WTC11 (cell line): ENCODE data around the gene IGSF23. TPM values are rescaled to one million over a fixed set of nuclear protein-coding genes. Genes with fewer than 3 reads are reported as not detected.

Experiments
- ATAC-seq: fragments of 200-7000 bp; cut with Tn5 transposase; 2 replicates; pipeline ENCODE4 v1.10.0; 2021; ENCODE audit warnings: mild to moderate bottlenecking, moderate library complexity
- CTCF ChIA-PET: fragments of 300-600 bp; sonication (Branson Sonifier 250); formaldehyde crosslinking; loops from one replicate; lab custom pipeline; 2021; ENCODE audit warnings: antibody characterized with exemption; lab: Charles Lee
- POLR2A ChIA-PET: fragments of 350-600 bp; sonication (Branson Sonifier 250); formaldehyde crosslinking; loops from one replicate; lab custom pipeline; 2021; ENCODE audit warnings: antibody characterized with exemption; lab: Charles Lee
- DNase-seq: peaks from one replicate; pipeline ENCODE4 v3.0.0; 2021; ENCODE audit warnings: low spot score
- H3K27ac Mint-ChIP-seq: 2 replicates; pipeline ENCODE4 v1.8.0; 2021; ENCODE audit warnings: mixed read lengths
- H3K27me3 Mint-ChIP-seq: 2 replicates; pipeline ENCODE4 v1.8.0; 2021; ENCODE audit warnings: low read depth, mild to moderate bottlenecking, moderate library complexity, mixed read lengths
- H3K36me3 Mint-ChIP-seq: 2 replicates; pipeline ENCODE4 v1.8.0; 2021; ENCODE audit warnings: mixed read lengths
- H3K4me1 Mint-ChIP-seq: 2 replicates; pipeline ENCODE4 v1.8.0; 2022; ENCODE audit warnings: mixed read lengths
- H3K4me3 Mint-ChIP-seq: 2 replicates; pipeline ENCODE4 v1.8.0; 2021; ENCODE audit warnings: mild to moderate bottlenecking, moderate library complexity, mixed read lengths
- H3K9me3 Mint-ChIP-seq: 2 replicates; pipeline ENCODE4 v1.8.0; 2021; ENCODE audit warnings: mixed read lengths
- ELF4 ChIP-seq: sonication (generic); formaldehyde crosslinking; IDR thresholded peaks from 2 replicates; pipeline ENCODE4 v1.8.1; 2022; ENCODE audit warnings: low read depth, mild to moderate bottlenecking, moderate library complexity, missing genetic modification reagents
- ETV6 ChIP-seq: sonication (generic); formaldehyde crosslinking; IDR thresholded peaks from 2 replicates; pipeline ENCODE4 v1.8.1; 2022; ENCODE audit warnings: mild to moderate bottlenecking, missing genetic modification reagents
- FOXK1 ChIP-seq: sonication (generic); formaldehyde crosslinking; IDR thresholded peaks from 2 replicates; pipeline ENCODE4 v1.8.0; 2022; ENCODE audit warnings: mild to moderate bottlenecking, moderate library complexity, missing genetic modification reagents
- GABPB1 ChIP-seq: sonication (generic); formaldehyde crosslinking; IDR thresholded peaks from 2 replicates; pipeline ENCODE4 v1.8.1; 2023; ENCODE audit warnings: mild to moderate bottlenecking, missing genetic modification reagents
- NFYB ChIP-seq: sonication (generic); formaldehyde crosslinking; conservative IDR thresholded peaks from 2 replicates; pipeline ENCODE4 v1.8.0; 2022; ENCODE audit warnings: low read depth, missing genetic modification reagents
- PRRX2 ChIP-seq: fragments of 250-450 bp; sonication (Bioruptor Pico); IDR thresholded peaks from 2 replicates; pipeline ENCODE4 v1.8.0; 2021; ENCODE audit warnings: mild to moderate bottlenecking
- SMAD3 ChIP-seq: sonication (generic); formaldehyde crosslinking; IDR thresholded peaks from 2 replicates; pipeline ENCODE4 v1.8.0; 2022; ENCODE audit warnings: missing genetic modification reagents, mild to moderate bottlenecking, borderline replicate concordance
- SMAD4 ChIP-seq: sonication (generic); formaldehyde crosslinking; IDR thresholded peaks from 2 replicates; pipeline ENCODE4 v1.8.0; 2022; ENCODE audit warnings: mild to moderate bottlenecking, missing genetic modification reagents
- SOX15 ChIP-seq: fragments of 250-450 bp; sonication (Bioruptor Pico); IDR thresholded peaks from 2 replicates; pipeline ENCODE4 v1.9.0; 2021; ENCODE audit warnings: mild to moderate bottlenecking
- TCF7 ChIP-seq: sonication (generic); formaldehyde crosslinking; IDR thresholded peaks from 2 replicates; pipeline ENCODE4 v1.8.0; 2022; ENCODE audit warnings: mild to moderate bottlenecking, low read depth, missing genetic modification reagents, moderate library complexity
- TEAD1 ChIP-seq: sonication (generic); formaldehyde crosslinking; IDR thresholded peaks from 2 replicates; pipeline ENCODE4 v1.8.0; 2022; ENCODE audit warnings: mild to moderate bottlenecking, missing genetic modification reagents
- TEAD4 ChIP-seq: sonication (generic); formaldehyde crosslinking; IDR thresholded peaks from 2 replicates; pipeline ENCODE4 v1.8.0; 2022; ENCODE audit warnings: mild to moderate bottlenecking, missing genetic modification reagents
- TP53 ChIP-seq: sonication (generic); formaldehyde crosslinking; IDR thresholded peaks from 2 replicates; pipeline ENCODE4 v1.8.1; 2023; ENCODE audit warnings: mild to moderate bottlenecking, missing genetic modification reagents
- ZBTB21 ChIP-seq: sonication (generic); formaldehyde crosslinking; IDR thresholded peaks from 2 replicates; pipeline ENCODE4 v1.8.1; 2023; ENCODE audit warnings: mild to moderate bottlenecking, missing genetic modification reagents, borderline replicate concordance
- ZNF219 ChIP-seq: sonication (generic); formaldehyde crosslinking; IDR thresholded peaks from 2 replicates; pipeline ENCODE4 v1.8.0; 2023; ENCODE audit warnings: missing genetic modification reagents, mild to moderate bottlenecking, borderline replicate concordance
- ZNF396 ChIP-seq: fragments of 250-450 bp; sonication (Bioruptor Pico); IDR thresholded peaks from 2 replicates; pipeline ENCODE4 v1.8.0; 2021; ENCODE audit warnings: mild to moderate bottlenecking, moderate library complexity, borderline replicate concordance
- ZNF416 ChIP-seq: fragments of 250-450 bp; sonication (Bioruptor Pico); IDR thresholded peaks from 2 replicates; pipeline ENCODE4 v1.9.0; 2021; ENCODE audit warnings: mild to moderate bottlenecking, inconsistent platforms
- total RNA-seq: library from RNA; stranded (reverse); gene quantifications from 3 replicates; pipeline ENCODE4 v1.2.3, GENCODE V29; 2021
- TF ChIP-seq, protein P1 (sequence below): sonication (generic); formaldehyde crosslinking; IDR thresholded peaks from 2 replicates; pipeline ENCODE4 v1.8.0; 2022; ENCODE audit warnings: mild to moderate bottlenecking, missing genetic modification reagents
- TF ChIP-seq, protein P2 (sequence below): fragments of 250-450 bp; sonication (Bioruptor Pico); IDR thresholded peaks from 2 replicates; pipeline ENCODE4 v1.8.0; 2021; ENCODE audit warnings: mild to moderate bottlenecking
- TF ChIP-seq, protein P3 (sequence below): fragments of 250-450 bp; sonication (Bioruptor Pico); IDR thresholded peaks from 2 replicates; pipeline ENCODE4 v2.1.2; 2022; ENCODE audit warnings: mild to moderate bottlenecking, moderate library complexity
- TF ChIP-seq, protein P4 (sequence below): sonication (generic); formaldehyde crosslinking; IDR thresholded peaks from 2 replicates; pipeline ENCODE4 v1.8.0; 2022; ENCODE audit warnings: mild to moderate bottlenecking, missing genetic modification reagents
- TF ChIP-seq, protein P5 (sequence below): sonication (generic); formaldehyde crosslinking; IDR thresholded peaks from 2 replicates; pipeline ENCODE4 v1.8.1; 2022; ENCODE audit warnings: mild to moderate bottlenecking, missing genetic modification reagents, moderate library complexity, borderline replicate concordance

IGSF23 gene
- total RNA-seq, 1 experiment from 2014 or later: not detected

DNA sequence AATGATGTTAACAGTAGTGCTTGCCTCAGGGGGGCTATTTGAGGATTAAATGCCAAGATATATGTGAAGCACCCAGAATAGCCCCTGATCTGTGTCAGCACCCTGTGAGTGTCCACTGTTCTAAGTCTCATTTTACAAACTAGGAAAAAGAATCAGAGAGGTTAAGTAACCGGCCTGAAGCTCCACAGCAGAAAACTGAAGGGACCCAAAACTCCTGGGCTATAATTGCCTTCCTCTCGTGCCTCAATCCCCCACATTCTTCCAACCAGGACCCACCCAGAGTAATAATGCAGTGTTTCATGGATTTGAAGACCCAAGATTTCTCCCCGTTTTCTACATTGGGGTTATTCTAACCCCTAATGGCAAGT is 32.7 kb downstream of the IGSF23 start (continued):
- no peak for TF ChIP-seq SMAD3
- no peak for TF ChIP-seq TP53 (CRISPR knock-in tag)
- no peak for TF ChIP-seq ZNF219 (CRISPR knock-in tag)
- no peak for TF ChIP-seq ZNF396
- no peak for TF ChIP-seq ZBTB21 (CRISPR knock-in tag)
- TF ChIP-seq ELF4 (CRISPR knock-in tag): no peak
- no peak for TF ChIP-seq FOXK1 (CRISPR knock-in tag)
- TF ChIP-seq SOX15 (CRISPR knock-in tag): no peak
- TF ChIP-seq NFYB (CRISPR knock-in tag): no peak
- no peak for TF ChIP-seq TEAD4 (CRISPR knock-in tag)
- TF ChIP-seq ETV6 (CRISPR knock-in tag): no peak
- TF ChIP-seq, protein P1, sequence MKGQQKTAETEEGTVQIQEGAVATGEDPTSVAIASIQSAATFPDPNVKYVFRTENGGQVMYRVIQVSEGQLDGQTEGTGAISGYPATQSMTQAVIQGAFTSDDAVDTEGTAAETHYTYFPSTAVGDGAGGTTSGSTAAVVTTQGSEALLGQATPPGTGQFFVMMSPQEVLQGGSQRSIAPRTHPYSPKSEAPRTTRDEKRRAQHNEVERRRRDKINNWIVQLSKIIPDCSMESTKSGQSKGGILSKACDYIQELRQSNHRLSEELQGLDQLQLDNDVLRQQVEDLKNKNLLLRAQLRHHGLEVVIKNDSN (CRISPR knock-in tag): no peak

DNA sequence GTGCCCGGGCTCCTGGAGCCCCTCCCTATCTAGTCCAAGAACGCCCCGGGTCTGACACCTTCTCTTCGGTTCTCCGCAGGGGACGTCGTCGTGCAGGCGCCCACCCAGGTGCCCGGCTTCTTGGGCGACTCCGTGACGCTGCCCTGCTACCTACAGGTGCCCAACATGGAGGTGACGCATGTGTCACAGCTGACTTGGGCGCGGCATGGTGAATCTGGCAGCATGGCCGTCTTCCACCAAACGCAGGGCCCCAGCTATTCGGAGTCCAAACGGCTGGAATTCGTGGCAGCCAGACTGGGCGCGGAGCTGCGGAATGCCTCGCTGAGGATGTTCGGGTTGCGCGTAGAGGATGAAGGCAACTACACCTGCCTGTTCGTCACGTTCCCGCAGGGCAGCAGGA is 33.8 kb downstream of the IGSF23 start:
- no peaks in the 10 kb centered on the region for H3K4me1 Mint-ChIP-seq
- H3K4me3 Mint-ChIP-seq: no peak overlapping the region
- DNase-seq (no peak), ATAC-seq (no peak)
- peaks cover 15% of the 10 kb centered on the region for H3K27me3 Mint-ChIP-seq
- no peak overlapping the region for H3K27ac Mint-ChIP-seq
- ChIA-PET POLR2A (no interaction called here), CTCF (interaction anchor here (1.5 to 2.4 kb wide), 4 partner anchors 37 to 124 kb away, joined by 6 to 9 read pairs (median 6); no protein-coding TSS in a partner anchor)
- H3K9me3 Mint-ChIP-seq: no peaks in the 10 kb centered on the region
- TF ChIP-seq, protein P2, sequence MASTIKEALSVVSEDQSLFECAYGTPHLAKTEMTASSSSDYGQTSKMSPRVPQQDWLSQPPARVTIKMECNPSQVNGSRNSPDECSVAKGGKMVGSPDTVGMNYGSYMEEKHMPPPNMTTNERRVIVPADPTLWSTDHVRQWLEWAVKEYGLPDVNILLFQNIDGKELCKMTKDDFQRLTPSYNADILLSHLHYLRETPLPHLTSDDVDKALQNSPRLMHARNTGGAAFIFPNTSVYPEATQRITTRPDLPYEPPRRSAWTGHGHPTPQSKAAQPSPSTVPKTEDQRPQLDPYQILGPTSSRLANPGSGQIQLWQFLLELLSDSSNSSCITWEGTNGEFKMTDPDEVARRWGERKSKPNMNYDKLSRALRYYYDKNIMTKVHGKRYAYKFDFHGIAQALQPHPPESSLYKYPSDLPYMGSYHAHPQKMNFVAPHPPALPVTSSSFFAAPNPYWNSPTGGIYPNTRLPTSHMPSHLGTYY (CRISPR knock-in tag): no peak
- TF ChIP-seq PRRX2 (CRISPR knock-in tag): no peak
- TF ChIP-seq, protein P3, sequence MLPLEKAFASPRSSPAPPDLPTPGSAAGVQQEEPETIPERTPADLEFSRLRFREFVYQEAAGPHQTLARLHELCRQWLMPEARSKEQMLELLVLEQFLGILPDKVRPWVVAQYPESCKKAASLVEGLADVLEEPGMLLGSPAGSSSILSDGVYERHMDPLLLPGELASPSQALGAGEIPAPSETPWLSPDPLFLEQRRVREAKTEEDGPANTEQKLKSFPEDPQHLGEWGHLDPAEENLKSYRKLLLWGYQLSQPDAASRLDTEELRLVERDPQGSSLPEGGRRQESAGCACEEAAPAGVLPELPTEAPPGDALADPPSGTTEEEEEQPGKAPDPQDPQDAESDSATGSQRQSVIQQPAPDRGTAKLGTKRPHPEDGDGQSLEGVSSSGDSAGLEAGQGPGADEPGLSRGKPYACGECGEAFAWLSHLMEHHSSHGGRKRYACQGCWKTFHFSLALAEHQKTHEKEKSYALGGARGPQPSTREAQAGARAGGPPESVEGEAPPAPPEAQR: no peak
- H3K36me3 Mint-ChIP-seq: peaks cover 15% of the 10 kb centered on the region

DNA sequence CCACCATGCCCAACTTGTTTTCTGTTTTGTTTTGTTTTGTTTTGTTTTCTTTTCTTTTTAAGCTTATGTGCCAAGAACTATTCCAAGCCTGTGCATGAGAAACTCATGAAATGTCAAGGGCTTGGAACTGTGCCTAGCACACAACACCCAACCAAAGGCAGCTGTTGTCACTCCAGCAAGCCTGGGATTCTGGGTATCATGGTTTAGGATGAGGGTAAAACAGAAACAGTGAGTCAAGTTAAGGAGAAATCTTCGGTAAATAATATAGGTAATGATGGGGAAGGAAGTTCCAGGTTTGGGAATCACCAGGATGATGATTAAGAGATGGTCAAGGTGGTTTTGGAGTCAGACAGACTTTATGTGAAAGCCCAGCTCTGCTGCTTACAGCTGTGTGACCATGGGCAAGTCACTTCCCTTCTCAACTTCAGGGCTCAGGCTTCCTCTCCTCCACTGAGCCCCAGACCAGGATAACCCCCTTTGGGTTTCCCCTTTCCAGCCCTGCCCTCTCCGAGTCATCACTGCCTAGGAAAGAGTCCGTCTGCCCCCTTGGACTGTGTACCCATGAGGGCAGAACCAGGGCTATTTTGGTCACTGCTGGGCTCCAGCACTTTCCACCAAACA is 35.4 kb downstream of the IGSF23 start:
- H3K36me3 Mint-ChIP-seq: peaks cover 22% of the 10 kb centered on the region
- no peaks in the 10 kb centered on the region for H3K27me3 Mint-ChIP-seq
- no peak overlapping the region for H3K27ac Mint-ChIP-seq
- no peak for ATAC-seq
- no peak for DNase-seq
- H3K4me3 Mint-ChIP-seq: no peak overlapping the region
- no peaks in the 10 kb centered on the region for H3K9me3 Mint-ChIP-seq
- ChIA-PET CTCF (interaction anchor here (0.6 to 3.4 kb wide), 7 partner anchors 38 to 122 kb away, joined by 3 to 25 read pairs (median 6); no protein-coding TSS in a partner anchor), POLR2A (no interaction called here)
- TF ChIP-seq SOX15 (CRISPR knock-in tag): no peak
- H3K4me1 Mint-ChIP-seq: no peaks in the 10 kb centered on the region

DNA sequence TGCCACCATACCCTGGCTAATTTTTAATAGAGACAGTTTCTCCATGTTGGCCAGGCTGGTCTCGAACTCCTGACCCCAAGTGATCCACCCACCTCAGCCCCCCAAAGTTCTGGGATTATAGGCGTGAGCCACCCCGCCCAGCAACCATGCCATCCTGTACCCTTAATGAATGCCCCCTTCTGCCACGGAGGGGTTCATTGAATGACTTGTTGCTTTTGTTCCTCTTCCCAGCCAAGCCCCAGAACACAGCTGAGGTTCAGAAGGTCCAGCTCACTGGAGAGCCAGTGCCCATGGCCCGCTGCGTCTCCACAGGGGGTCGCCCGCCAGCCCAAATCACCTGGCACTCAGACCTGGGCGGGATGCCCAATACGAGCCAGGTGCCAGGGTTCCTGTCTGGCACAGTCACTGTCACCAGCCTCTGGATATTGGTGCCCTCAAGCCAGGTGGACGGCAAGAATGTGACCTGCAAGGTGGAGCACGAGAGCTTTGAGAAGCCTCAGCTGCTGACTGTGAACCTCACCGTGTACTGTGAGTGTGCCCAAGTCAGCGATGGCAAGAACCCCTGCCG is 36.3 kb downstream of the IGSF23 start:
- H3K36me3 Mint-ChIP-seq: peaks cover 25% of the 10 kb centered on the region
- ATAC-seq (no peak), DNase-seq (no peak)
- H3K27me3 Mint-ChIP-seq: no peaks in the 10 kb centered on the region
- ChIA-PET CTCF (interaction anchor here (0.6 to 3.4 kb wide), 3 partner anchors 39 to 79 kb away, joined by 3 to 25 read pairs (median 5); no protein-coding TSS in a partner anchor), POLR2A (no interaction called here)
- no peaks in the 10 kb centered on the region for H3K9me3 Mint-ChIP-seq
- no peak overlapping the region for H3K27ac Mint-ChIP-seq
- no peaks in the 10 kb centered on the region for H3K4me1 Mint-ChIP-seq
- H3K4me3 Mint-ChIP-seq: no peak overlapping the region
- TF ChIP-seq GABPB1 (CRISPR knock-in tag): no peak
- TF ChIP-seq, protein P4, sequence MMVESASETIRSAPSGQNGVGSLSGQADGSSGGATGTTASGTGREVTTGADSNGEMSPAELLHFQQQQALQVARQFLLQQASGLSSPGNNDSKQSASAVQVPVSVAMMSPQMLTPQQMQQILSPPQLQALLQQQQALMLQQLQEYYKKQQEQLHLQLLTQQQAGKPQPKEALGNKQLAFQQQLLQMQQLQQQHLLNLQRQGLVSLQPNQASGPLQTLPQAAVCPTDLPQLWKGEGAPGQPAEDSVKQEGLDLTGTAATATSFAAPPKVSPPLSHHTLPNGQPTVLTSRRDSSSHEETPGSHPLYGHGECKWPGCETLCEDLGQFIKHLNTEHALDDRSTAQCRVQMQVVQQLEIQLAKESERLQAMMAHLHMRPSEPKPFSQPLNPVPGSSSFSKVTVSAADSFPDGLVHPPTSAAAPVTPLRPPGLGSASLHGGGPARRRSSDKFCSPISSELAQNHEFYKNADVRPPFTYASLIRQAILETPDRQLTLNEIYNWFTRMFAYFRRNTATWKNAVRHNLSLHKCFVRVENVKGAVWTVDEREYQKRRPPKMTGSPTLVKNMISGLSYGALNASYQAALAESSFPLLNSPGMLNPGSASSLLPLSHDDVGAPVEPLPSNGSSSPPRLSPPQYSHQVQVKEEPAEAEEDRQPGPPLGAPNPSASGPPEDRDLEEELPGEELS (CRISPR knock-in tag): no peak
- TF ChIP-seq PRRX2 (CRISPR knock-in tag): no peak
- TF ChIP-seq, protein P5, sequence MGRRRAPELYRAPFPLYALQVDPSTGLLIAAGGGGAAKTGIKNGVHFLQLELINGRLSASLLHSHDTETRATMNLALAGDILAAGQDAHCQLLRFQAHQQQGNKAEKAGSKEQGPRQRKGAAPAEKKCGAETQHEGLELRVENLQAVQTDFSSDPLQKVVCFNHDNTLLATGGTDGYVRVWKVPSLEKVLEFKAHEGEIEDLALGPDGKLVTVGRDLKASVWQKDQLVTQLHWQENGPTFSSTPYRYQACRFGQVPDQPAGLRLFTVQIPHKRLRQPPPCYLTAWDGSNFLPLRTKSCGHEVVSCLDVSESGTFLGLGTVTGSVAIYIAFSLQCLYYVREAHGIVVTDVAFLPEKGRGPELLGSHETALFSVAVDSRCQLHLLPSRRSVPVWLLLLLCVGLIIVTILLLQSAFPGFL (CRISPR knock-in tag): no peak
- TF ChIP-seq ZNF416 (CRISPR knock-in tag): no peak
- no peak for TF ChIP-seq TCF7 (CRISPR knock-in tag)
- no peak for TF ChIP-seq TEAD1 (CRISPR knock-in tag)
- TF ChIP-seq SMAD4: no peak
